Placental epithelial cell (primary cell): Measurements from ENCODE around the gene TPX2. TPM values are rescaled to one million over a fixed set of nuclear protein-coding genes. Genes with fewer than 3 reads are reported as not detected.

Source experiments
- small RNA-seq: library from RNA; depleted of rRNA; stranded (forward); fragments of <200 nt; gene quantifications from one replicate; pipeline ENCODE3, GENCODE V24; 2012
- total RNA-seq: library from RNA; depleted of rRNA; stranded (reverse); fragments of >200 nt; gene quantifications from 2 replicates; pipeline ENCODE4 v1.2.3, GENCODE V29; 2012

The TPX2 gene
- 11.4 and 26.5 TPM in 2 replicates for total RNA-seq

GRCh38 chr20:31738729-31739549, at the start of gene TPX2:
TPX2 (plus strand) TSS chr20:31739290; CDS start chr20:31757477, 18,187 bp downstream.

GRCh38 chr20:31722257-31723068, 16.6 kb upstream of the TPX2 start, which contains the start of gene BCL2L1:
BCL2L1 (minus strand) TSS chr20:31722868; CDS start chr20:31722218, 650 bp downstream.

GRCh38 chr20:31819083-31819784, 80.1 kb downstream of the TPX2 start, which contains the start of gene MYLK2:
MYLK2 (plus strand) TSS chr20:31819356; CDS start chr20:31819581, 225 bp downstream.

GRCh38 chr20:31845300-31845863, 106.3 kb downstream of the TPX2 start, which contains the start of gene FOXS1:
FOXS1 (minus strand) TSS chr20:31845604; CDS start chr20:31845542, 62 bp downstream.

Small RNA genes within 50 kb of the gene (small RNA-seq; reads per million reads assigned to genes)
- gene AL160175.1: not detected

Other genes starting within 250 kb of the TPX2 start
- 74.2 and 94.0 TPM in 2 replicates for gene HM13, start 224.8 kb upstream of the TPX2 start, total RNA-seq
- gene ID1, start 134.0 kb upstream of the TPX2 start, total RNA-seq: 2.3 and 2.4 TPM in 2 replicates
- gene COX4I2, start 101.4 kb upstream of the TPX2 start, total RNA-seq: not detected in 2 replicates
- gene BCL2L1, start 16.4 kb upstream of the TPX2 start, total RNA-seq: 73.4 and 115 TPM in 2 replicates
- gene MYLK2, start 80.1 kb downstream of the TPX2 start, total RNA-seq: 0.22 TPM in 1 of 2 replicates, not detected in the other
- not detected in 2 replicates for gene FOXS1, start 106.3 kb downstream of the TPX2 start, total RNA-seq
- gene DUSP15, start 131.2 kb downstream of the TPX2 start, total RNA-seq: not detected in 2 replicates
- under 0.01 TPM in 1 of 2 replicates, not detected in the other for gene TTLL9, start 131.3 kb downstream of the TPX2 start, total RNA-seq
- gene PDRG1, start 212.8 kb downstream of the TPX2 start, total RNA-seq: 2.5 and 2.7 TPM in 2 replicates
- under 0.01 TPM in 1 of 2 replicates, not detected in the other for gene XKR7, start 228.9 kb downstream of the TPX2 start, total RNA-seq